TTC549 (cell line): ENCODE results near the gene NR1D1.

Experiments
- FAIRE-seq: peaks from 2 replicates; lab custom pipeline; 2012; peaks lifted over from hg19 to GRCh38; lab: Jason Lieb, UNC

NR1D1 gene

GRCh38 chr17:40097087-40097486 is 3.3 kb downstream of the NR1D1 start:
- FAIRE-seq, result no peak

DNA sequence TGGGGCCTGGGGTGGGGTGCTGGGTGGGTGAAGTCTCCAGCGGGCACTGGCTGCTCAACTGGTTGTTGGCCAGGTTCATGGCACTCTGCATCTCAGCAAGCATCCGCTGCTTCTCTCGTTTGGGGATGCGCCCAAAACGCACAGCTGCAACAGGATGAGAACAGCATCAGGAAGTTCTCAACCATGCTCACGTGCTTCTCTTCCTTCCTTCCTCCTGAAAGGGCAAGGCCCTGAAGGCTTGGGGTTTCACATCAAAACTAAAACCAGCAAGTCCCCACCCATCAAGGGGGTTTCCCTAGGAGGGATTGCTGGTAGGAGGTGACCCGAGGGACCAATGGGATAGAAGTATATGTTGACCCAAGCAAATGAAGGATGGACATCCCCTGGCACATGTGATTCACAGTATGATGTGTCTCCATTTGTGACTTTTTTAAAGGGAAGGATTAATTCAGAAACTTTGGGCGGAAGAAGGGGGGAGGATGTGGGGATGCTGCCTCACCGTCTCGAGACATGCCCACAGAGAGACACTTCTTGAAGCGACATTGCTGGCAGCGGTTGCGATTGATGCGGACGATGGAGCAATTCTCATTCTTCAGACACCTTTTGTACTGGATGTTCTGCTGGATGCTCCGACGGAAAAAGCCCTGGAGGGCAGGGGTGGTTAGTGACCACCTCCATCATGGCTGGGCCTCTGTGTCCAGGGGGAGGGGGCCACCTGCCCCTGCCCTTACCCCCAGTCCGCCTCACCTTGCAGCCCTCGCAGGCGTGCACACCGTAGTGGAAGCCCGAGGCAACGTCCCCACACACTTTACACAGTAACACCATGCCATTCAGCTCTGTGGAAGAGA is 4.2 kb downstream of the NR1D1 start:
- no peak for FAIRE-seq

DNA sequence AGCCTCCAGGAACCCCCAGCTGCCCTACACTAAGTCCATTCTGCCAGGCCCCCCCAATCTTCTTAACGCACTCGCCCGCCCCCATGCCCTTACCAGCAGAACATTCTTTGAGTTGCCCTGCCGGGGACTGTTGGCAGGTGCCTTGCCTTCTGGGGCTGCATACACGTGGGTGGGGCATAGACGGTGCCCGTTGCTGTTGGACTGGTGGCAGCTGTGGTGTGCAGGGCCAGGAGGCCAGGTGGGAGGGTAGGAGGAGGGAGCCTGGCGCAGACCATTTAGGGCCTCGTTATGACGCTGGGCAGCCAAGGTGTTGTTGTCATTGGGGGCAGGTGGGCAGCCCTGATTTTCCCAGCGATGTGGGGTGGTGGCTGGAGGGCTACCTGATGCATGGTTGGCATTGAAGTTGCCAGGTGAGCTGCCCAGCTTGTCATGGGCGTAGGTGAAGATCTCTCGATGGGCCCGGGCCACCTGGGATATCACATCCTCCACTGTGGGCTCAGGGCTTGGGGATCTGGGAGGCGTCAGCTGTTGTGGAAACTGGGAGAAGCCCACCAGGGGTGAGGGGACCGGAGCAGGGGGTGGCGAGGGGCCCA is 4.9 kb downstream of the NR1D1 start:
- FAIRE-seq, result no peak

DNA sequence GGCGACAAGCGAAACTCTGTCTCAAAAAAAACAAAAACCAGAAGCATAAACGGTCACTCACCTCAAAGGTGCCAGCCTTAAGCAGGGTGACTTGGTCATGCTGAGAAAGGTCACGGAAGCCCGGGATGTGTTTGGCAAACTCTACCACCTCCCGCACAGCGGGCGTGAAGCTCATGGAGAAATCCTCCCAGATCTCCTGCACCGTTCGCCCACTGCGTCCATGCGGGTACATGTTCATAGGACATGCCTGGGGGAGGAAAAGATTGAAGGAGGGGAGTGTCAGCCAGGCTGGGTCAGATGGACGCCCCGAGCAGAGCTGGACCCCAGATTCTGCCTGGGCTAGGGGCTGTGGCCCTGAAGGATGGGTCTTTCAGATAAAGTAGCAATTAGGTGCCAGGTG is 5.5 kb downstream of the NR1D1 start:
- no peak for FAIRE-seq

GRCh38 chr17:40093580-40094201 is 6.7 kb downstream of the NR1D1 start:
- FAIRE-seq, result no peak

DNA sequence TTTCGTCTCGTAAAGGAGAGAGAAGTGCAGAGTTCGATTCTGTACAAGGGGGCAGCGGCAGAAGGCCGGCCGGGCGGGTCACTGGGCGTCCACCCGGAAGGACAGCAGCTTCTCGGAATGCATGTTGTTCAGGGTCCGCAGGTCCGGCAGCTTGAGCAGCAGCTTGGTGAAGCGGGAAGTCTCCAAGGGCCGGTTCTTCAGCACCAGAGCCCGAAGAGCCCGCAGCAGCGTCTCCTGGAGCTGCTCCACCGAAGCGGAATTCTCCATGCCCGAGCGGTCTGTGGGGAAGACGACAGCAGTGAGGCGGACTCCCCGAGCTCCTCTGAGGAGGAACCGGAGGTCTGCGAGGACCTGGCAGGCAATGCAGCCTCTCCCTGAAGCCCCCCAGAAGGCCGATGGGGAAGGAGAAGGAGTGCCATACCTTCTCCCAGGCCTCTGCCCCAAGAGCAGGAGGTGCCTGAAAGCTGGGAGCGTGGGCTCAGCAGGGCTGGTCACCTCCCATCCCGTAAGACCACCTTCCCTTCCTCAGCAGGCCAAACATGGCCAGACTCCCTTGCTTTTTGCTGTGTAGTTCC is 7.3 kb downstream of the NR1D1 start:
- FAIRE-seq, result no peak

GRCh38 chr17:40092581-40092980 is 7.8 kb downstream of the NR1D1 start:
- FAIRE-seq, result no peak

GRCh38 chr17:40091691-40092397 is 8.5 kb downstream of the NR1D1 start:
- no peak for FAIRE-seq

DNA sequence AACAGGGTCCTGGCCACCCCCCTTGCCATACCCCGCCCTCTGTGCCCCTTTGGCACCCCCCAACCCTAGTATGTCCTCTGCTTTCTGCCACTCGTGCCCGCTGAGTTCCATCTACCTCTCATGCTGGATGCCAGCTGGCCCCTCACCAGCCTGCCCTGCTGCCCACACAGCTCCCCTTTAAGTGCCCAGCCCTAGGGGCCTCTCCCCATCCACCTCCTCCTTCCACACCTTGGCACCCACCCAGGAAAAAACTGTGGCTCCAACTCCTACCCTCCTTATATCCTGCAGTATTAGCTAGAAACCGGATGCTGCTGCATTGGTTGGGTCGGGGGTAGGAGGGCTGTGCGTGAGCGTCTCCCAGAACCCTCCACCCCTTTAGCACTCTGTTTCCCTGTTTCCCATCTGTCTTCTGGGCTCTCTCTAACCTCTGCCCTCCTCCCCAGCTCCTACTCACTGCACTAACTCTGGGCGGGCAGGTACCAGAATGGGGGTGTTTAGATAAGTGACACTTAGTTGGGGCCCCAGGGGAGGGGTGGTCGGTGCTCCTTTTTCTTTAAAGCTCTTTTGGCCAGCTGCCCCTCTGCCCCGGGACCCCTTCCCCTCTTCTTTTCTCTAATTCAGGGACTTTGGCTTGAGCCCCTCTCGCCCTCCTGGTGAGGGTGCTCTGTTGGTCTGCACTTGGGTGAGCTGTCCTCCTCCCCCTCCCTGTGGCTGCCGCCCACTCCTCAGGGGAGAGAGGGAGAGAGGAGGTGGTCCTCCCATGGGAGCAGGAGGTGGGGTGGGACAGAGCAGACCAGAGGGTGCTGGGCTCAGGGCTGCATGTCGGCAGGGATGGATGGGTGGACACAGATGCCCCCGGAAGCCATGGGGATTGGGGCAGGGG is 9.9 kb downstream of the NR1D1 start:
- FAIRE-seq, result no peak

GRCh38 chr17:40089077-40089895 is 11.1 kb downstream of the NR1D1 start:
- no peak for FAIRE-seq

- no peak for FAIRE-seq
Observed at GRCh38 chr17:40087903-40088718, 12.3 kb downstream of the NR1D1 start.

- no peak for FAIRE-seq
Observed at GRCh38 chr17:40087049-40087794, 13.2 kb downstream of the NR1D1 start.

DNA sequence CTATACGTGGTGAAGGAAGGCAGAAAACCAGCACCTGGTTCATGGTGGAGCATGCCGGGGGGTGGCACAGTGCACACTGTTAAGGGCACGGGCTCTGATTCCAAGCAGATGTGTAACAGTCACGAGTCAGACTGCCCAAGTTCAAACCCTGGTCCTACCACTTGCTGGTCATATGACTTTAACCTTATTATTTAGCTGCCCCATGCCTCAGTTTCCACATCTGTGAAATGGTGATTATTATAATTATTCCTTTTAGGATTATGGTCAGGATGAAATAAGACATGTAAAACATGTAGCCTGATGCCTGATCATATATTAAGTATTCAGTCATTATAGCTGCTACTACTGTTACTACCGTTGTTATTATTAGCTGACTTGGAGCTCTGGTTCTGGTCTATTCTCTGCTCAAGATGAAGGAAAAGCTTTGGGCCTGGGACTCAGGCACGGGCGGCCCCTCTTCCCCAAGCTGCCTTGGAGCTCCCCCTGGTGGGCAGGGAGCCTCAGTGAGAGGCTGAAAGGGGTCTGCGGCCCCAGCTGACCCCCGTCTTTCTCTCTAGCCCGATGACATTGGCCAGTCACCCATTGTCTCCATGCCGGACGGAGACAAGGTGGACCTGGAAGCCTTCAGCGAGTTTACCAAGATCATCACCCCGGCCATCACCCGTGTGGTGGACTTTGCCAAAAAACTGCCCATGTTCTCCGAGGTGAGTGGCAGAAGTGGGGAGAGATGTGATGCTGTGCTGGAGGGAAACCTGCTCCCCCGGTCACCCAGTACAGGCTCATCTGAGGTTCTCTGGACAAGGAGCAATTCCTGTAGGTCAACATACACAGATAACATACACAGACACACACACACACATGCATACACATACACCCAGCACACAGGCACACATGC is 14.0 kb downstream of the NR1D1 start:
- FAIRE-seq, result no peak

GRCh38 chr17:40084477-40084876 is 15.9 kb downstream of the NR1D1 start:
- no peak for FAIRE-seq

GRCh38 chr17:40079545-40079944 is 20.8 kb downstream of the NR1D1 start:
- FAIRE-seq, result no peak

DNA sequence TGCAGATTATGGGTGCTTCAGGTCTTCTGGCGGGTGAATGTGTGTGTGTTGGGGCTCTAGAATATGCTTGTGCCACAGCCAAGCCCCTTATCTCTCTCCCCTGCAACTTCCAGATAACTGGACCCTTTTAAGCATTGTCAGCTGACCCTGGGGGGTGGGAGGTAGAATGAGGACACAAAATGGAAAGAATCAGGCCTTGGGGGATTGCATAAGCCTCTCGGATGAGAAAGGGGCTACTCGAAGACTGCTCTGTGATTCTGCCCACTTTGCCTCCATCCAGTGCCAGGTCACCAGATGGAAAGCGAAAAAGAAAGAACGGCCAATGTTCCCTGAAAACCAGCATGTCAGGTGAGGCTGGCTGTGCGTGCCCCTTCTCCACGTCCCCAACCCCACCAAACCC is 23.8 kb downstream of the NR1D1 start:
- FAIRE-seq, result no peak

- no peak for FAIRE-seq
Observed at GRCh38 chr17:40075942-40076498, 24.4 kb downstream of the NR1D1 start.
